Endothelial cell of umbilical vein (primary cell): ENCODE data around the gene TOX2. TPM values are rescaled to one million over a fixed set of nuclear protein-coding genes. Genes with fewer than 3 reads are reported as not detected.

Experiments used
- BruUV-seq: library from RNA; stranded (reverse); fragments of 400-500 nt; replicated peaks from 2 replicates; lab custom pipeline; 2021; lab: Mats Ljungman, UMichigan
- CTCF ChIA-PET: fragments of 300-600, 350-600 bp; sonication (Branson Sonifier 250); formaldehyde crosslinking; loops from one replicate; lab custom pipeline; 2021; ENCODE audit warnings: antibody characterized with exemption, inconsistent platforms; lab: Charles Lee
- POLR2A ChIA-PET: fragments of 300-600, 350-600 bp; sonication (Branson Sonifier 250); formaldehyde crosslinking; loops from one replicate; lab custom pipeline; 2021; ENCODE audit warnings: antibody characterized with exemption, inconsistent platforms; lab: Charles Lee
- DNase-seq: peaks from one replicate; pipeline ENCODE4 v3.0.0-alpha.2; 2011; ENCODE audit warnings: low read depth, low spot score
- FAIRE-seq: peaks from 2 replicates; lab custom pipeline; 2011; peaks lifted over from hg19 to GRCh38; lab: Jason Lieb, UNC
- H2AFZ ChIP-seq: 2 replicates; pipeline ENCODE4 v1.6.0; 2012; ENCODE audit warnings: low read depth, low read length, control low read depth, inconsistent platforms
- H3K27ac ChIP-seq: 2 replicates; pipeline ENCODE4 v1.5.1; 2011; ENCODE audit warnings: low read depth, mild to moderate bottlenecking, control low read depth, low read length, moderate library complexity; ENCODE audit not compliant: insufficient read depth
- H3K27me3 ChIP-seq, 2 experiments: 2 replicates each; pipeline versions ENCODE4 v1.6.0 to v1.6.1; 2011; ENCODE audit warnings: low read length in 2 of 2, mixed read lengths in 1 of 2; ENCODE audit not compliant: control insufficient read depth in 2 of 2, insufficient read depth in 2 of 2
- H3K36me3 ChIP-seq, 2 experiments: 2 replicates in 1 of 2; 3 replicates in 1 of 2; pipeline ENCODE4 v1.5.1; 2011; ENCODE audit warnings: low read length in 2 of 2, mild to moderate bottlenecking in 1 of 2, moderate library complexity in 1 of 2; ENCODE audit not compliant: control insufficient read depth in 2 of 2, insufficient read depth in 2 of 2; ENCODE audit errors: extremely low read depth in 1 of 2
- H3K4me1 ChIP-seq: 3 replicates; pipeline ENCODE4 v1.5.1; 2011; ENCODE audit warnings: mild to moderate bottlenecking, low read length; ENCODE audit not compliant: control insufficient read depth, insufficient read depth; ENCODE audit errors: extremely low read depth
- H3K4me2 ChIP-seq: 2 replicates; pipeline ENCODE4 v1.6.1; 2011; ENCODE audit warnings: low read length, control low read depth, mixed read lengths; ENCODE audit not compliant: insufficient read depth
- H3K4me3 ChIP-seq, 3 experiments: fragments of 200-600 bp in 1 of 3; sonication (generic), shearing (Covaris generic) in 1 of 3; replicated peaks in 1 of 3; 2 replicates each; pipeline ENCODE4 v1.5.1; 2011 to 2016; ENCODE audit warnings: control low read depth in 3 of 3, low read length in 3 of 3, mild to moderate bottlenecking in 2 of 3, inconsistent platforms in 1 of 3, low read depth in 1 of 3, moderate library complexity in 1 of 3; ENCODE audit not compliant: insufficient read depth in 1 of 3
- H3K79me2 ChIP-seq: 2 replicates; pipeline ENCODE4 v1.6.0; 2012; ENCODE audit warnings: low read length, inconsistent platforms; ENCODE audit not compliant: control insufficient read depth, insufficient read depth
- H3K9ac ChIP-seq: replicated peaks from 2 replicates; pipeline ENCODE3; 2011; ENCODE audit warnings: low read length, control low read depth; ENCODE audit not compliant: insufficient read depth; ENCODE audit errors: extremely low read depth
- H3K9me1 ChIP-seq: replicated peaks from 3 replicates; pipeline ENCODE4 v1.6.0; 2011; ENCODE audit warnings: mild to moderate bottlenecking, low read length; ENCODE audit not compliant: control insufficient read depth, insufficient read depth; ENCODE audit errors: extremely low read depth
- H3K9me3 ChIP-seq: replicated peaks from 2 replicates; pipeline ENCODE4 v1.5.1; 2012; ENCODE audit warnings: low read length, inconsistent platforms; ENCODE audit not compliant: control insufficient read depth, insufficient read depth
- H4K20me1 ChIP-seq: replicated peaks from 2 replicates; pipeline ENCODE3; 2011; ENCODE audit warnings: mild to moderate bottlenecking, low read length; ENCODE audit not compliant: control insufficient read depth, insufficient read depth; ENCODE audit errors: extremely low read depth
- CTCF ChIP-seq, 2 donors: IDR thresholded peaks; 1 replicate in 1 of 2; 2 replicates in 1 of 2; pipeline ENCODE4 v1.5.1; 2011; ENCODE audit warnings: low read length in 2 of 2, mild to moderate bottlenecking in 2 of 2, moderate library complexity in 2 of 2, control low read depth in 1 of 2, inconsistent platforms in 1 of 2, low read depth in 1 of 2; ENCODE audit not compliant: insufficient read depth in 1 of 2; ENCODE audit errors: extremely low read depth in 1 of 2
- EZH2 ChIP-seq: IDR thresholded peaks from 2 replicates; pipeline ENCODE4 v1.6.1; 2012; ENCODE audit warnings: borderline replicate concordance, low read depth, mild to moderate bottlenecking, moderate library complexity, low read length, inconsistent platforms; ENCODE audit not compliant: severe bottlenecking
- FOS ChIP-seq: IDR thresholded peaks from 2 replicates; pipeline ENCODE4 v1.6.1; 2011; ENCODE audit warnings: mild to moderate bottlenecking, low read length, moderate library complexity, borderline replicate concordance; ENCODE audit not compliant: insufficient read depth
- GATA2 ChIP-seq: IDR thresholded peaks from 2 replicates; pipeline ENCODE4 v1.7.0; 2011; ENCODE audit warnings: low read depth, mild to moderate bottlenecking, moderate library complexity, mixed read lengths, low read length; ENCODE audit not compliant: insufficient read length, insufficient read depth
- JUN ChIP-seq: IDR thresholded peaks from 2 replicates; pipeline ENCODE4 v1.6.1; 2011; ENCODE audit warnings: borderline replicate concordance, low read depth; ENCODE audit not compliant: insufficient read length, insufficient read depth
- MAX ChIP-seq: IDR thresholded peaks from 2 replicates; pipeline ENCODE4 v1.6.1; 2011; ENCODE audit not compliant: insufficient read depth, insufficient read length
- MYC ChIP-seq: IDR thresholded peaks from one replicate; pipeline ENCODE4 v1.6.1; 2011; ENCODE audit warnings: mild to moderate bottlenecking, low read depth, low read length
- POLR2A ChIP-seq: IDR thresholded peaks from 2 replicates; pipeline ENCODE4 v1.6.1; 2012; ENCODE audit warnings: low read depth, mild to moderate bottlenecking, control low read depth, low read length
- dilution Hi-C: fragments of 300-500 bp; cut with MboI; formaldehyde crosslinking; loops from one replicate; pipeline ENCODE4 v1.15.0; 2019; ENCODE audit warnings: low sequenced_read_pairs; ENCODE audit not compliant: extremely low pct_ligation_motif_present
- intact Hi-C: fragments of 100-400 bp; cut with micrococcal nuclease; formaldehyde crosslinking; loops from one replicate; pipeline ENCODE4 v1.10.0; 2022
- polyA plus RNA-seq, 4 experiments: library from polyadenylated mRNA; depleted of rRNA in 3 of 4; stranded (reverse) in 3 of 4; unstranded in 1 of 4; fragments of >200 nt; gene quantifications; 2 replicates each; pipeline versions ENCODE4 v1.2.1 to v1.2.3, GENCODE V29; 2011 to 2012; ENCODE audit warnings: missing spikeins in 1 of 4
- total RNA-seq: library from RNA; stranded (reverse); gene quantifications from 2 replicates; pipeline ENCODE4 v1.2.3, GENCODE V29; 2021

Gene TOX2
- total and polyA plus RNA-seq, 2 donors (not counting 3 experiments of a cell fraction or from before 2014, with no cell fraction given) = 7.0 to 18.6 TPM

- H3K36me3 ChIP-seq = no peaks in the 10 kb centered on the region
- no peaks in the 10 kb centered on the region for H4K20me1 ChIP-seq
- ChIA-PET POLR2A (no interaction called here), CTCF (interaction anchor here (1.0 to 3.1 kb wide), 3 partner anchors 8 to 81 kb away, joined by 3 to 14 read pairs (median 7); no protein-coding TSS in a partner anchor)
- H3K9me1 ChIP-seq = no peaks in the 10 kb centered on the region
- BruUV-seq = no TSS peak
- TF ChIP-seq JUN (no peak), POLR2A (no peak), MYC (no peak), CTCF (IDR thresholded peaks at IDR 0.05; ENCODE audit: extremely low read depth in 1 of 2, insufficient read depth in 1 of 2, low read depth in 1 of 2, low read length in 2 of 2) (peak; percentile 6 to 8), GATA2 (no peak), MAX (no peak), EZH2 (no peak), FOS (no peak)
- dilution Hi-C loops (no loop called here), intact Hi-C loops (loop anchor here (10.0 kb wide), 1 partner anchor 355 kb away; no protein-coding TSS in a partner anchor)
- H3K4me3 ChIP-seq = no peak overlapping the region
- FAIRE-seq (no peak), DNase-seq (no peak)
- H3K4me2 ChIP-seq = no peak overlapping the region
- no peaks in the 10 kb centered on the region for H3K79me2 ChIP-seq
- peaks cover 9% of the 10 kb centered on the region in 2 experiments for H3K27me3 ChIP-seq
- no peak overlapping the region for H3K9ac ChIP-seq
- no peaks in the 10 kb centered on the region for H3K4me1 ChIP-seq
- no peak overlapping the region for H2AFZ ChIP-seq
- H3K9me3 ChIP-seq = no peaks in the 10 kb centered on the region
- no peak overlapping the region for H3K27ac ChIP-seq
Measured at GRCh38 chr20:44109951-44110361, 195.3 kb downstream of the TOX2 start.
